Measurements from ENCODE around the gene ELAVL3.

DNA sequence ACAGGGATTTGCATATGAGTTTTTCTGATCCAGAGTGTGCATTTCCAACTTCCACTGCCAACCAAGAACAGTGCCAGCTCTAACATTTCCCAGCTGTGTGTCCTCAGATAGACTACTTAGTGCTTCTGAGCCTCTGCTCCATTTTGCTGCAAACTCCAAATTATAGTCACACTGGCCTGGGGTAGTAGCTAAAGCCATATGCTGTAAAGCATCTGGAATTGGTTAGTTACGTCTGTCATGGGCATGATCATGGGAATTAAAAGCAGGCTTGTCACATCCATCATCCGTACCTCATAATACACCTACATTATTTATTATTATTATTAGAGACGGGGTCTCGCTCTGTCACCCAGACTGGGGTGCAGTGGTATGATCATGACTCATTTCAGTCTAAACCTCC, 7.1 kb downstream of the ELAVL3 start:
- TF ChIP-seq, protein P1, sequence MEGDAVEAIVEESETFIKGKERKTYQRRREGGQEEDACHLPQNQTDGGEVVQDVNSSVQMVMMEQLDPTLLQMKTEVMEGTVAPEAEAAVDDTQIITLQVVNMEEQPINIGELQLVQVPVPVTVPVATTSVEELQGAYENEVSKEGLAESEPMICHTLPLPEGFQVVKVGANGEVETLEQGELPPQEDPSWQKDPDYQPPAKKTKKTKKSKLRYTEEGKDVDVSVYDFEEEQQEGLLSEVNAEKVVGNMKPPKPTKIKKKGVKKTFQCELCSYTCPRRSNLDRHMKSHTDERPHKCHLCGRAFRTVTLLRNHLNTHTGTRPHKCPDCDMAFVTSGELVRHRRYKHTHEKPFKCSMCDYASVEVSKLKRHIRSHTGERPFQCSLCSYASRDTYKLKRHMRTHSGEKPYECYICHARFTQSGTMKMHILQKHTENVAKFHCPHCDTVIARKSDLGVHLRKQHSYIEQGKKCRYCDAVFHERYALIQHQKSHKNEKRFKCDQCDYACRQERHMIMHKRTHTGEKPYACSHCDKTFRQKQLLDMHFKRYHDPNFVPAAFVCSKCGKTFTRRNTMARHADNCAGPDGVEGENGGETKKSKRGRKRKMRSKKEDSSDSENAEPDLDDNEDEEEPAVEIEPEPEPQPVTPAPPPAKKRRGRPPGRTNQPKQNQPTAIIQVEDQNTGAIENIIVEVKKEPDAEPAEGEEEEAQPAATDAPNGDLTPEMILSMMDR (IDR thresholded peaks at IDR 0.05) = no peak
- TF ChIP-seq POLR2AphosphoS5 (IDR thresholded peaks at IDR 0.05; ENCODE audit: low read depth, low read length) = no peak
